ENCODE data around the gene UCP2.
"Not testable (repeated sequence)": the region's sequence is repeated elsewhere in the genome, so short reads cannot be mapped to it uniquely, and the experiment has no call there.

The UCP2 gene

DNA sequence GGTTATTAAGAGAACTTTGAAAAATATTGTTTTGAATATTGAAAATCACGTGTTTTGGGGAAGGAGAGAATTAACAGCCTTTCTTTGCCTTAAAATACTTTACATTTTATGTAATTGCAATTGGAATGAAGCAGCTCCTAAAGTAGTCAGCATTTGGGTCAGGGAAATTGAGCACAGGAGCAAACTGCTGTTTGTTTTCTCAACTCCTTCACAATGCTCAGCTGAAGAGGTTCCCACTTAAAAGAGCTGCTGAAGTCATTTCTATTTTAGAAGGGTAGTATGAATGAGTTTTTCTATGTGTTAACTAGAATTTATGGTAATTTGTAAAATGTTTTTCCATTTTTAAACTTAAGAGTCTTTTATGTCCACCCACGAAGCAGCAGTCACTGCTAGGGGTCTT lies 8.1 kb upstream of the UCP2 start:
- no peak for DNase-seq

DNA sequence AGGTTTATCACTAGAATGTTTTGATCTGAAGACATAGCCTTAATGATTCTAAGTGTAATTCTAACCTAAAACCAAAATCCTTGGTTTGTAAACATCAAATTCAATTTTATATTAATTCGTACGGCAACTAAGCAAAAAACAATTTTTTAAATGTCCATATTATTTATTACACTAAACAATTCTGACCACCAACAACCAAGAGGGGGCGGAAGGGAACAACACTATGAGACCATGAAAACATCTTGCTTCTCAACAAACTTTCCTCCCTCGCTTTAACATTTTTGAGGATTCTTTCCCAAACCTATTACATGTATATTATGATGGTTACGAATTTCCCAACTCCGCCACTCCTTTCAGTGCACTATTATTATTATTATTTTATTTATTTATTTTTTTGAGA lies 6.5 kb upstream of the UCP2 start:
- DNase-seq: no peak

DNA sequence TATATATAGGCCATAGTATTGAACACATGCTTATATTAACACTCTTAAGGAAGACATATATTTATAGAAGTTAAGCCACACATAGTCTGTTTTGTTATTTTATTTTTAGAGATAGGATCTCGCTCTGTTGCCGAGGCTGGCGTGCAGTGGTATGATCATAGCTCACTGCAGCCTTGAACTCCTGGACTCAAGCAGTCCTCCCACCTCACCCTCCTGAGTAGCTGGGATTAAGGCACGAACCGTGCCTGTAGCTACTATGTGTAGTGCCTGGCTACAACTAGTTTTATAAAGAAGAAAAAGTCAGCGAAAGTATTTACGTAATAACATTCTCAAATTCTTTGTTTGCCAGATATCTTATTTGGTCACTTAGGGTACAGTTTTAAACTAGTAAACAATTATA lies 5.6 kb upstream of the UCP2 start:
- no peak for DNase-seq

DNA sequence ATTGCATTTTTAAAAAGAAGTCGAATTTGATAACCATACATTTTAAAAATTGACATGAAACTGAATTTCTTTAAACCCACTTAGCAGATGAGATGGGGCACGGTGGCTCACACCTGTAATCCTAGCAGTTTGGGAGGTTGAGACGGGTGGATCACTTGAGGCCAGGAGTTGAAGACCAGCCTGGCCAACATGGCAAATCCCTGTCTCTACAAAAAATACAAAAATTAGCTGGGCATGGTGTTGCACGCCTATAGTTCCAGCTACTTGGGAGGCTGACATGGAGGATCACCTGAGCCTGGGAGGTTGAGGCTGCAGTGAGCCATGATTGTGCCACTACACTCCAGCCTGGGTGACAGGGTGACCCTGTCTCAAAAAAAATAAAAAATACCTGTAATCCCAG lies 3.0 kb upstream of the UCP2 start:
- not testable (repeated sequence) for DNase-seq

DNA sequence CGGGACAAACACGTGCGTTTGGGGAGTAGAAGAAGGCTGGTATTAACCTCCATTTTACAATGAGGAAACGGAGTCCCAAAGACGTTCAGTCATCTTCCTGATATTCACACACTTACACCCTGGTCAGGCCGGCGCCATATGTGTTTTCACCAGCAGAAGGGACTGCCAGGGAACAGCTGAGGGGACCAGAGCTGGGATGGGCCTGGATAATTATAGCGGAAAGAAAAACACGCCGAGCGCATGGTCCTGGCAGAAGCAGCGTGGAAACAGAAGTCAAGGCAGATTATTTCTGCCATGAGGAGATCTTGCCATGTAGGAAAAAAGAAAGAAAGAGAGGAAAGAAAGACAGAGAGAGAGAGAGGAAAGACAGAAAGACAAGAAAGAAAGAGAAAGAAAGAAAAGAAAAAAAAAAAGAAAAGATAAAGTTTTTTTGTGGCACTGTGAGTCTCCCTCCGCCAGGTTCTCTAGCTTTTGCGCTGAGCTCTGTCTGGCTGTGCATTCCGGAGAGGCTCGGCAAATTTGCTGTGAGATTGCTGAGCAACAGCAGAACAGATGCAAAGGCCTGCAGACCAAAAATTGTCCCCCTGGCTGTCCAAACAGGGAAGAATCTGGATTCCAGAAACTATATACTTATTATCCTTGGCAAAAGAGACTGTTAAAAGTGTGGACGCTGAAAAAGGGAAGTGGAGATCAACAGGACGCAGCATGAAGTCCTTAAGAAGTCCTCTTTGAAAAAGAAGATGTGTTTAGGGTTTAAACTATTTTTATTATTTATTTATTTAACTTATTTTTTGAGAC lies 1.3 kb upstream of the UCP2 start:
- DNase-seq: no peak

DNA sequence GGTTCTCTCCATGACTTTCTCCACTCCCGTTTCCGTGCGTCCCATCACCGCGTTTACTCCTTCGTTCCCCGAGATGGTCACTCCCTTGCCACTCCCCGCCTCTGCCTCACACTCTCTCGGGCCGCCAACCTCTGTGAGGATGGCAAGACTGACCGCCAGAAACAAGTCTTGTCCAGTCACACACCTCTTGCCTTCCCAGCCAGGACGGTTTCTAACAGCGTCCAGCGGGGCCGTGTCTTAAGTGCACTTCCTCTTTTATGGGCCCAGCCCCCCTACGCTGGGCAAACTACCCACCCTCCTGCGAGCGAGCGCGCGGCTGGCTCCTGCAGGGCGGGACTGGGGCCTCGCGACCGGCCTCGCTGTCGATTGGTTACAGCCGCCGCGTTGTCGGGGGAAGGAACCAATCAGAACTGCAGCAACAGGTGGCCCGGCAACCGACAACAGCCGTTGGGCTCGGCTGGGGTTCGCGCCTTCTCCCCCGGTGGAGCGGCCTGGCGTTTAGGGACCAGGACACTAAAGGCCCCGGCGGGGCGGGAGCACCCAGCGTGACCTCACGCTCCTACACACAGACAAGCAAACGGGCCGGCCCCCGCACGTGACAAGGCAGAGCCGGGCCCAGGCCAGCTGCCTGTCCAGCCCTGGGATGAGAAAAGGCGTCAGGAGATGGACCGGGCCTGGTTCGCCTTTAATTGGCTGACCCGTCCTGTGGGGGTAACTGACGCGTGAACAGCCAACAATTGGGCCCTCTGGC lies 522 bp upstream of the UCP2 start:
- peak; percentile 89 for DNase-seq

DNA sequence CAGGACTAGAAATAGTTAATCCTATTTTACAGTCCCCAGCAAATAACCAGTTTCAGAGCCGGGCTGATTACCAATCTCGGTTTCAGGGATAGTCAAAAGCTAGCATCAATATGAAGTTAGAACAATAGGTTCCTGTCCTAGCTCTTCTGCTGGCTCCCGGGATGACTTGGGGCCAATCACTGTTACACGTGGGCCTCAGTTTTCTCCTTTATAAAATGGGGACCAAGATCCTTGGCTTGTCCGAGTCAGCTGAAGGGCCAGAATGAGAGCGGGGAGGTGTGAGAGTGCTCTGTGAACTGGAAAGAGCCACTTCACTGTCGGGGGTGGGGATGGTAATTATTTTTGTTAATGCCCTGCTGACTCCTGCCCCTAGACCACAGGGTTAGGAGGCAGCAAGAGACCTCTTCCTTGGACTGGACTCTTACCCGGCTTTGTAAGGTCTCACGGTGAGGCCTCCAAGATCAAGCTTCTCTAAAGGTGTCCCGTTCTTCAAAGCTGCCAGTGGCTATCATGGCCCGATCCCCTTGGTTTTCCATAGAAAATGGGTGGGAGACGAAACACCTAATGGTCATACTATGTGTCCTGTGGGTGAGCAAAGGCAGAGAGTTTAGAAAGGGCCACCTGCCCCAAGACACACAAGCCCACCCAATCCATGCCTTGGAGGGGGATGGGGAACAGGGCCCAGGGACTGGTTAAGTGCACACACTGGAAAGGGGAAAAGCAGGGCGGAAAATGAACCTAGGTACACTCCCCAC lies 1.4 kb downstream of the UCP2 start:
- no peak for DNase-seq

DNA sequence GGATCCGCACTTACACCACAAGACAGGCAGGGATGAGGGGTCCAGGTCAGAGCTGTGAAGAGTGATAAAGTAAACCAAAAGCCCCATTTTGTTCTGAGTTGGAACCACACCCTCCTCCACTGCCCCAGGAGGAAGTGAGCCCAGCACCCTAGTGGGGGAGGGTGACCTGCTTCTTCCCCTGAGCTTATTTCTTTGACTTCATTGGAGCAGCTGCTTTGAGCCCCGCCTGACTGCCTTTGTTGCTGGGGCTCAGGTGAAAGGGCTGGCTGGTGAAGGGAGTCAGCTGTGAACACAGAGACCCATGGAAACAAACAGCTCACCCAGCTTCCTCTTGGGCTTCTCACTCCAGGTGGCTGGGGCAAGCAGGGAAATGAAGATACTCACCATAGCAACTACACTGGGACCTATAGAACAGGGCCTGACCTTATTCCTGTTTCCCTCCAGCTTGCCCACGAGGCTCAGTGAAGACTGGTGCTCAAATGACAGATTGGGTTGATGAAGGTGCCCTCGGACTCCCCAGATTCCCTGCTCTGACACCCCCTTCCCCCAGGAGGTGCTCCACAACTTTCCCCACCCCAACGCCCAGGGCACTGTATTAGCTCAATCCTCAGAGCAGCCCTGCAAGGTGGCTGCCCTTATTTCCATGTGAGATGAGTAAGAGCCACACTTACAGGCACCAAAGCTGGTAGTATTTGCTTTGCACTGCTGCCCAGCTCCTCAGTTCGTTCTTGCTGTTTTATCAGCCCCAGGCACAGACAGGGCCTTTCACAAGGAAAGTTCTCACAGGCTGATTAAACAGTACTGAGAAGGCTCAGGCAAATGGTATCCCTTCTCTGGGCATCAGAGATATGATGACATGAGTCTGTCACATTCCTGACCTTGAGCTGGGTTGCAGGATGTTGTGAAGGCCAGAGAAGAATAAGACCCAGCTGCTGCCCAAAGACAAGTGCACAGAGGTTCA lies 2.4 kb downstream of the UCP2 start:
- DNase-seq: peak; percentile 70

DNA sequence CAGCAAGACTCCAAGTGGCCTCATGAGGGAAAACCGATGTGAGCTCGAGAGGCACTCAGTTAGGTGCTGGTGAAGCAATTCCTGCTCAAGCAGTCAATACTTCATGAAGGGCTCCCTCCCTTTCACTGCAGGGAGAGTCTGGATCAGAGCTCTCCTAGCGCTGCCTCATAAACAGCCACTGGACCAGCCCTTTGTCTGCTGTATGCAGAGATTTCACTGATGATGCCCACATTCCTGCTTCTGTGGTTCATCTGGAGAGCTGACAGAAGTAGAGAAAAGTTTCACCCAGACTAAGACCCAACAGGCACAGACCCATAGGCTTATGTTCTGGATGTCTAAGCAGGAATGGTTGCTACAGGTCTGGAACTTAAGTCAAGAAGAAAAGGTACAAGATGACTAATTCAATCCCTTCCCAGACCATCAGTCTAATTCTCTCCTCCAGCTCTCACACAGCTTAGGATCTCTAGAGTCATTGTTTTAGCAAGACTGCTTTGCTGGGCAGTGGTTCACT lies 4.0 kb downstream of the UCP2 start:
- no peak for DNase-seq

DNA sequence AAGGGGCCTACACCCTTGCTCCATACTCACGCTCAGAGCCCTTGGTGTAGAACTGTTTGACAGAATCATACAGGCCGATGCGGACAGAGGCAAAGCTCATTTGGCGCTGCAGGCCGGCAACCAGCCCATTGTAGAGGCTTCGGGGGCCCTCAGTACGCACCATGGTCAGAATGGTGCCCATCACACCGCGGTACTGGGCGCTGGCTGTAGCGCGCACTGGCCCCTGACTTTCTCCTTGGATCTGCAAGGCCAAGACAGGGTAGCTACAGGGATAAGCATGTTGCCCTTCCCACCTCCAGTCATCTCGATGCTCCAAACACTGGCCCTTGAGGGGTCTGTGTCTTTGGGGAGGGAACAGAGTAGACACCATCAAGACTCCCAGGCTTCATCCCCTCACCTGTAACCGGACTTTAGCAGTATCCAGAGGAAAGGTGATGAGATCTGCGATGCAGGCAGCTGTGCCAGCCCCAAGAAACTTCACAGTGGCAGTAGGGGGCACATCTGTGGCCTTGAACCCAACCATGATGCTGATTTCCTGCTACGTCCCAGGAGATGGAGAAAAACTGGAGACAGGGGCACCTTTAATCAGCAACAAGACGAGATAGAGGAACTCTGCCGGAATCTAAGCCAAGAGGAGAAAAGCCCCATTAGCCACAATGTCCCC lies 4.7 kb downstream of the UCP2 start:
- no peak for DNase-seq

DNA sequence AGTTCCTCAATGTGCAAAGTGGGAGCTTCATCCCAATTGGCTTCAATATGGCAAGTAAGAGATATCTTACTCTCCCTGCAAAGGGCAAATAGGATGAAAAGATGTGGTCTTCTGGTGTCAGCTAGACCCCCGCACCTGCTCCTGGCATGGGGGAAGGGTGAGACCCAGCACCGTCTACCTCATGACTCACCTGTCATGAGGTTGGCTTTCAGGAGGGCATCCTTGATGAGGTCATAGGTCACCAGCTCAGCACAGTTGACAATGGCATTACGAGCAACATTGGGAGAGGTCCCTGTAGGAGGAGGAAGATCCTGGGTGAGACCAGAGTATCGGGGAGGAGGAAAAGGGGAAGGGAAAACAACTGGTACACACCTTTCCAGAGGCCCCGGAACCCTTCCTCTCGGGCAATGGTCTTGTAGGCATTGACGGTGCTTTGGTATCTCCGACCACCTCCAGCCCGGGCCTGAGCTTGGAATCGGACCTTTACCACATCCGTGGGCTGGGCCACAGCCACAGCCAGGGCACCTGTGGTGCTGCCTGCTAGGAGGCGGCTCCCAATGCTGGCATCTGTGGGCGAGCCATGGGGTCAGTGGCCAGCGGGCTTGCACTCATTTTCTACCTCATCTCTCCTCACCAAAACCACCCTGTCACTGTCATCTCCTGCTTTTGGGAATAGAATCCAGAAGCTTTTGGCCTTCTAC lies 6.0 kb downstream of the UCP2 start:
- DNase-seq: no peak

DNA sequence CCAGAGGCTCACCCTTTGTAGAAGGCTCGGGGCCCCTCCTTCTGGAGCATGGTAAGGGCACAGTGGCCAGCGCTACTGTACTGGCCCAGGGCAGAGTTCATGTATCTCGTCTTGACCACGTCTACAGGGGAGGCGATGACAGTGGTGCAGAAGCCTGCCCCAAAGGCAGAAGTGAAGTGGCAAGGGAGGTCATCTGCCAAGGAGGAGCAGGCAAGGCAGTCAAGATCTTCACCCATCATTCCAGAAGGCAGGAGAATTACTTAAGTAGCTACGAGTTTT lies 7.2 kb downstream of the UCP2 start:
- no peak for DNase-seq

DNA sequence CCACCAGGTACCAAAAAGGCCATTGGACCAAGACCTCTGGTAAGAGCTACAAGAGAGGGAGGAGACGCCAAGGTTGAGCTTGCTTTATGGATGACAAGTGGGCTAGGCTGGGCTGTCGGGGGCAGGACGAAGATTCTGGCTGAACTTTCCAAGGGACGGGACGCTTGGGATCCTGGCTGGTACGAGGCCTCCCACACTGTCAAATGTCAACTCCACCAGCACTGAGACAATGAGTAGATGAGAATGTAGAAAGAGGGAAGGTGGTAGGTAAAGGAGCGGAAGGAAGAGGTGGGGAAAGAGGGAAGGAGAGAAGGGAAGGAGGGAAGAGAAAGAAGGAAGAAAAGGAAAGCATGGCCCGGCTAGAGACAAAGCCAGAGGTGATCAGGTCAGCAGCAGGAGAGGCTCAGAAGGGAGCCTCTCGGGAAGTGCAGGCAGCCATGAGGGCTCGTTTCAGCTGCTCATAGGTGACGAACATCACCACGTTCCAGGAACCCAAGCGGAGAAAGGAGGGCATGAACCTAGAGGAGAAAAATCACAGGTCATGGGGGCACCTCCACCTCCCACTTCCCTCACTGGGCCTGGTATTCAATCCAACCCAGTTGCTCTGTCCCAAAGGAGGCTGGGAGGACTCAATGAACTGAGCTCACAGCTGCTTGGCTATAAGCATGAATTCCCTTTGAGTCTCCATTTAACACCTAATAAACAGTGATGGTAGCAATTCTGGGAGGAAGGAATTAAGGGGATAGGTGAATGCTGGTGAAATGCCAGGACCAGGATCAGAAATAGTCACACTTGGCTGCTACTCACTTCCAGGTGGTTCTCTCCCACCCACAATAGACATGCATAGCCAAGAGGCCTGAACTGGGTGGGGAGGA lies 7.8 kb downstream of the UCP2 start:
- DNase-seq: no peak

DNA sequence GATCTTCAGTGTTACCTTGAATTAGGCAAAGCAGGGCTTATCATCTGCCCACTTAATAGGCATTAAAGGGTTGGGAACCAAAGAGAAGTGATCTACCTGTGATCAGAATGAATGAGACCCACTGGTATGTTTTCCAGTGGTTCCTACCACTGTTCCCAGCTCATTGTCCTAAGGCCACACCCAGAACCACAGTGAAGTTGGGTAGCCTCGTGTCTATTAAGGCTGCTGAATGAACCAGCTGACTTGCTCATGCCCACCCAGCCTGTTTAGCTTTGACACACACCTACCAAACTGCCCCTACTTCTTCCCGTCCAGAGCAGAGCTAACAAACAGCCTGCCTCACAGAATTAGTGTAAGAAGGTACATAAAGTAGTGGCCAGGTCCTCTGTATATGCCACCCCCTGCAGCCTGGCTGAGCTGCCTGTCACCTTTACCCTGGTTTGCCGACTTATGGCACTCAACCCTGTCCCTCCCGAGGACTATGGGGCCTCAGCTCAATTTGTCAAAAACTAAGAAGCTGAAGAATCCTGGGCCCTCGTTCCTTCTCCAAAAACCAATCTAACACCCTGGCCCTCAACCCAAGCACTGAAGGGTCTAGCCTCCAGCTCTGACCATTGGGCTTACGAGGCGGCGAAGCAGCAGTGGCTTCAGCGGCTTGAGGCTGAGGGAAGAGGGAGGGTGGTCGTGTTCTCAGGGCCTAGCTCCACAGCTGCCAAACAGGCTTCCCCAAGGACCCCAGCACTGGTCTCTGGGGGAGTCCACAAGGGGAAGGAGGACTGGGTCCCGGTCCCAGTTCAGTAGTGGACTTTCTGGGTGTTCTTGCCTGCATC lies 9.8 kb downstream of the UCP2 start:
- no peak for DNase-seq

DNA sequence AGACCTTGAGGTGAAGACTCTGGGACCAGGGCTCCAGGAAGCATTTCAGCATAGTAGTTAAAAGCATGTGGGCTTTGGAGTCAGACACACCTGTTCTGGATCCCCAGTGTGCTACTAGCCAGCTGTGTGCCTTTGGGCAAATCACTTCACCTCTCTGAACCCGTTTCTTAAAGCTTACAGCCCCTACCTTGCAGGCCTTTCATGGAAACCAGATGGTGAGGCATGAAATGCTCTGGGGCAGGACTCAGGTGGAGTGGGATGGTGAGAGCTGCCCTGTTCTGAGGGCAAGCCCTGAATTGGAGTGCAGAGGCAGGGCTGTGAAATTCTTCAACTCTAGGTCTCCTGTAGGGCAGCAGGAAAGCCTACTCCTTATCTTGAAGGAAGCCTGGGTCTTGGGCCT lies 10.5 kb downstream of the UCP2 start:
- no peak for DNase-seq

DNA sequence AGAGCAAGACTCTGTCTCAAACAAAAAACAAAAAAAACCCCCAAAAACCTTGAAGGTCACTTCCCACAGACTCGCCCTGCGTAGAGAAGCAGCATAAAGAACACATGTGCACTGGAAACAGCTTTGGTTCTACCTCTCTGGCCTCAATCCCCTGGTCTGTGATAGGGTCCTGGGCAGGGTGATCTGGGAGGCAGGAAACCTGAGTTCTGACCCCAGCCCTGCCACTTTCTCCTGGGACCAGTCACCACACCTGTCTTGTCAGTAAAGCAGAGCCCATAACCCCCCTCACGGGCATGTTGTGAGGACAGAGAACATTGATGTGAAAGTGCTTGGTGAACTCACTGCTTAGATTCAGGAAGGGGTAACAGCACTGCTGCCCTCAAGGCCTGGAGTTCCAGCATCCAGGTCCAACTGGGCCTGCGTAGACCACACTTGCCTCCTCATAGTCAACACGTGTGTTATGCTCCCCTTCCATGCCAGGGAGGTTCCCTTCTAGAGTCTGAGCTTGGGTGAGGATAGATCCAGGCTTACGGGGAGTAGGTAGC lies 11.4 kb downstream of the UCP2 start:
- DNase-seq: no peak

DNA sequence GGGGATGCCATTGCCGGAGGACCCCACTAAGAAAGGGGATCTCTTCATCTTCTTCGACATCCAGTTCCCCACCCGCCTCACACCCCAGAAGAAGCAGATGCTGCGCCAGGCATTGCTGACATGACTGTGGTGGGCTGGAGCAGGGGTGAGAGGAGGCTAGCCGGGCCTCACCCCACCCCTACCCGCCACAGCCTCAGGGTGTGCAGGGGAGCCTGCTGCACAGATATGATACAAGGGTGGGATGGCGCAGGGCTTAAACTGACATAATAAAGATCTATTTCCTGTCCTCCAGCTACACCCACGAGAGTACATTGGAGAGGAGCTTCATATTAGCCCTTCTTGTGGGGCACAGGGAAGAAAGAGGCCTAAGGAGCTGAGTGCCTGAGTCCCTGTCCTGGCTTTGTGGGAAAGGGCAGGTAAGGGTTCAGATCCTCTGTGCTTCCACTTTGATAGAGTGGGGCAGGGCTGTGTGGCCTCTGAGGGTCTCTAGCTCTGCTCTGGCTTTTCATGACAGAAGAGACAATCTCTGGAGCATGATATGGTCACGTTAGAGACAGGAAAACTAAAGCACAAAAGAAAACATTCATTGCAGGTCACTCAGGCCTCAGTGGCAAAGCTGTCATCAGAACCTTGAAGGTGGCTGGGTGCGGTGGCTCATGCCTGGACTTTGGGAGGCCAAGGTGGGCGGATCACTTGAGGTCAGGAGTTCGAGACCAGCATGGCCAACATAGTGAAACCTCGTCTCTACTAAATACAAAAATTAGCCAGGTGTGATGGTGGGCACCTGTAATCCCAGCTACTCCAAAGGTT lies 12.4 kb downstream of the UCP2 start:
- no peak for DNase-seq

DNA sequence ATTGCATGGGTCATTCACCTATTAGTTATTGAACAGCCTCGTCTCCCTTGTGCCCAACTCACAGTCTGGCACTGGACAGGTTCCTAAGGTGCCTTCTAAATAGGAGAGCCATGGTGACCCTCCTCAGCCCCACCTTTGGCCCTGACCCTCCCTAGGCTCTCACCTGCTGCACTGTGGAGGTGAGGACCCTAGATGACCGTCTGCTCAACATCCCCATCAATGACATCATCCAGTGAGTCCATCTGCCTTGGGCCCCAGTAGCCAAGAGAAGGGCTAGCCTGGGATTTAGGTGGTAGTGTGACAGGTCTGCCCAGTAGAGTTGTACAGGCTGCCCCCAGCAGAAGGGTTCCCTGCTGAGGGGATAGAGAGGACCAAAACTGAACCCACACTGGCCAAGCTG lies 13.6 kb downstream of the UCP2 start:
- no peak for DNase-seq

Measured in activated CD8-positive, alpha-beta memory T cell treated with anti-CD3 and anti-CD28 coated beads, Interleukin-2, amount 50 U/mL, for 4 hours (primary cell).